ENCODE data around the gene DOK3.

The DOK3 gene

GRCh38 chr5:177509381-177509951 lies at the start of gene DOK3:
Gene DOK3 (minus strand): TSS chr5:177509826. CDS start chr5:177509540, 286 bp downstream.
- DNase-seq, result peak; percentile 62

GRCh38 chr5:177557796-177558195 lies 48.2 kb upstream of the DOK3 start:
- DNase-seq, result no peak

- peak; percentile 81 for DNase-seq
Measured at GRCh38 chr5:177557041-177557647, 47.5 kb upstream of the DOK3 start.

GRCh38 chr5:177555665-177556064 lies 46.0 kb upstream of the DOK3 start:
- no peak for DNase-seq

- DNase-seq, result no peak
Measured at GRCh38 chr5:177555228-177555627, 45.6 kb upstream of the DOK3 start.

GRCh38 chr5:177554474-177555111 lies 45.0 kb upstream of the DOK3 start, which contains the start of gene FAM193B:
Gene FAM193B (minus strand): TSS chr5:177554563. CDS start chr5:177554458, 105 bp downstream.
- DNase-seq, result peak; percentile 96

- peak; percentile 48 for DNase-seq
Measured at GRCh38 chr5:177553671-177554429, 44.2 kb upstream of the DOK3 start.

GRCh38 chr5:177552839-177553455 lies 43.3 kb upstream of the DOK3 start:
- no peak for DNase-seq

GRCh38 chr5:177550122-177550521 lies 40.5 kb upstream of the DOK3 start:
- DNase-seq, result no peak

- no peak for DNase-seq
Measured at GRCh38 chr5:177548495-177548894, 38.9 kb upstream of the DOK3 start.

GRCh38 chr5:177547736-177548135 lies 38.1 kb upstream of the DOK3 start:
- DNase-seq, result no peak

- peak; percentile 60 for DNase-seq
Measured at GRCh38 chr5:177546258-177546741, 36.7 kb upstream of the DOK3 start.

GRCh38 chr5:177545487-177546257 lies 36.0 kb upstream of the DOK3 start:
- DNase-seq, result peak; percentile 80

- no peak for DNase-seq
Measured at GRCh38 chr5:177542816-177543465, 33.3 kb upstream of the DOK3 start.

GRCh38 chr5:177540438-177540837 lies 30.8 kb upstream of the DOK3 start:
- no peak for DNase-seq

- no peak for DNase-seq
Measured at GRCh38 chr5:177539411-177539810, 29.8 kb upstream of the DOK3 start.

GRCh38 chr5:177538876-177539275 lies 29.2 kb upstream of the DOK3 start:
- DNase-seq, result no peak

- DNase-seq, result no peak
Measured at GRCh38 chr5:177537389-177538361, 28.0 kb upstream of the DOK3 start.

- no peak for DNase-seq
Measured at GRCh38 chr5:177536386-177536785, 26.8 kb upstream of the DOK3 start.

GRCh38 chr5:177535125-177535524 lies 25.5 kb upstream of the DOK3 start:
- DNase-seq, result no peak

Measured in OCI-M1 (cell line).